ENCODE results near the gene ADGRD2. TPM values are rescaled to one million over a fixed set of nuclear protein-coding genes. Genes with fewer than 3 reads are reported as not detected.

Gene ADGRD2
- total and polyA plus RNA-seq, 4 donors: not detected

- no peak overlapping the region for H3K4me3 ChIP-seq (ENCODE audit: low read depth in 1 of 3, low read length in 3 of 3)
- H3K27ac ChIP-seq (ENCODE audit: low read depth in 1 of 2, low read length in 2 of 2): no peak overlapping the region
- no peaks in the 10 kb centered on the region for H3K4me1 ChIP-seq (ENCODE audit: control insufficient read depth in 4 of 4, insufficient read depth in 4 of 4, low read length in 3 of 4)
- no peaks in the 10 kb centered on the region for H3K9me3 ChIP-seq (ENCODE audit: control insufficient read depth in 4 of 4, low read length in 3 of 4)
- H3K9ac ChIP-seq (ENCODE audit: low read depth in 1 of 2, low read length in 2 of 2): no peak overlapping the region
- DNase-seq (ENCODE audit: low spot score): no peak
- no peaks in the 10 kb centered on the region for H3K27me3 ChIP-seq (ENCODE audit: control insufficient read depth in 4 of 4, insufficient read depth in 4 of 4, low read length in 3 of 4)
- H3K36me3 ChIP-seq (ENCODE audit: control insufficient read depth in 4 of 4, insufficient read depth in 3 of 4, low read depth in 1 of 4, low read length in 3 of 4): peaks cover 0 to 7% (median 4%) of the 10 kb centered on the region in 4 donors
- 91% methylated on average over 3 of the region's 3 CpGs for WGBS
- TF ChIP-seq RAD21 (IDR thresholded peaks at IDR 0.05): no peak
- TF ChIP-seq JUND (IDR thresholded peaks at IDR 0.05): no peak
- TF ChIP-seq YY1 (IDR thresholded peaks at IDR 0.05): no peak
- no peak for TF ChIP-seq GABPA (IDR thresholded peaks at IDR 0.05 in 1 of 2, conservative IDR thresholded peaks at IDR 0.05 in 1 of 2)
- no peak for TF ChIP-seq CTCF (IDR thresholded peaks at IDR 0.05; ENCODE audit: low read depth, low read length, missing input control)
- no peak for TF ChIP-seq HNF4A (conservative IDR thresholded peaks at IDR 0.05)
- TF ChIP-seq RXRA (IDR thresholded peaks at IDR 0.05): no peak
- TF ChIP-seq HNF4G (IDR thresholded peaks at IDR 0.05): no peak
- no peak for TF ChIP-seq EGR1 (IDR thresholded peaks at IDR 0.05; ENCODE audit: low read depth in 2 of 2)
Observed at GRCh38 chr9:124521142-124521541, 70.9 kb downstream of the ADGRD2 start.

- peaks cover 2 to 7% (median 6%) of the 10 kb centered on the region in 4 donors for H3K36me3 ChIP-seq (ENCODE audit: control insufficient read depth in 4 of 4, insufficient read depth in 3 of 4, low read depth in 1 of 4, low read length in 3 of 4)
- no peaks in the 10 kb centered on the region for H3K27me3 ChIP-seq (ENCODE audit: control insufficient read depth in 4 of 4, insufficient read depth in 4 of 4, low read length in 3 of 4)
- no peak overlapping the region for H3K4me3 ChIP-seq (ENCODE audit: low read depth in 1 of 3, low read length in 3 of 3)
- no peak overlapping the region for H3K27ac ChIP-seq (ENCODE audit: low read depth in 1 of 2, low read length in 2 of 2)
- no peaks in the 10 kb centered on the region for H3K9me3 ChIP-seq (ENCODE audit: control insufficient read depth in 4 of 4, low read length in 3 of 4)
- no peaks in the 10 kb centered on the region for H3K4me1 ChIP-seq (ENCODE audit: control insufficient read depth in 4 of 4, insufficient read depth in 4 of 4, low read length in 3 of 4)
- WGBS: 92% methylated on average over 7 of the region's 7 CpGs
- TF ChIP-seq HNF4A (conservative IDR thresholded peaks at IDR 0.05) (no peak), ZBTB33 (IDR thresholded peaks at IDR 0.05) (no peak), RXRA (IDR thresholded peaks at IDR 0.05) (no peak)
- H3K9ac ChIP-seq (ENCODE audit: low read depth in 1 of 2, low read length in 2 of 2): no peak overlapping the region
- no peak for DNase-seq (ENCODE audit: low spot score)
Observed at GRCh38 chr9:124522121-124523098, 72.2 kb downstream of the ADGRD2 start.

- no peak for DNase-seq (ENCODE audit: low spot score)
- no peaks in the 10 kb centered on the region for H3K27me3 ChIP-seq (ENCODE audit: control insufficient read depth in 4 of 4, insufficient read depth in 4 of 4, low read length in 3 of 4)
- H3K4me1 ChIP-seq (ENCODE audit: control insufficient read depth in 4 of 4, insufficient read depth in 4 of 4, low read length in 3 of 4): no peaks in the 10 kb centered on the region
- H3K9ac ChIP-seq (ENCODE audit: low read depth in 1 of 2, low read length in 2 of 2): no peak overlapping the region
- H3K27ac ChIP-seq (ENCODE audit: low read depth in 1 of 2, low read length in 2 of 2): no peak overlapping the region
- peaks cover 2 to 7% (median 4%) of the 10 kb centered on the region in 4 donors for H3K36me3 ChIP-seq (ENCODE audit: control insufficient read depth in 4 of 4, insufficient read depth in 3 of 4, low read depth in 1 of 4, low read length in 3 of 4)
- WGBS: 93% methylated on average over 2 of the region's 2 CpGs
- no peak overlapping the region for H3K4me3 ChIP-seq (ENCODE audit: low read depth in 1 of 3, low read length in 3 of 3)
- H3K9me3 ChIP-seq (ENCODE audit: control insufficient read depth in 4 of 4, low read length in 3 of 4): no peaks in the 10 kb centered on the region
- TF ChIP-seq ZBTB33 (IDR thresholded peaks at IDR 0.05) (no peak), JUND (IDR thresholded peaks at IDR 0.05) (no peak), SP1 (IDR thresholded peaks at IDR 0.05) (no peak), TAF1 (conservative IDR thresholded peaks at IDR 0.05) (no peak), CTCF (IDR thresholded peaks at IDR 0.05; ENCODE audit: low read depth, low read length, missing input control) (no peak), REST (IDR thresholded peaks at IDR 0.05) (no peak), RXRA (IDR thresholded peaks at IDR 0.05) (no peak), YY1 (IDR thresholded peaks at IDR 0.05) (no peak)
Observed at GRCh38 chr9:124526174-124526573, 75.9 kb downstream of the ADGRD2 start.
